ENCODE results near the gene CAPN11.
"Not testable (repeated sequence)": the region's sequence is repeated elsewhere in the genome, so short reads cannot be mapped to it uniquely, and the experiment has no call there.

CAPN11 gene

DNA sequence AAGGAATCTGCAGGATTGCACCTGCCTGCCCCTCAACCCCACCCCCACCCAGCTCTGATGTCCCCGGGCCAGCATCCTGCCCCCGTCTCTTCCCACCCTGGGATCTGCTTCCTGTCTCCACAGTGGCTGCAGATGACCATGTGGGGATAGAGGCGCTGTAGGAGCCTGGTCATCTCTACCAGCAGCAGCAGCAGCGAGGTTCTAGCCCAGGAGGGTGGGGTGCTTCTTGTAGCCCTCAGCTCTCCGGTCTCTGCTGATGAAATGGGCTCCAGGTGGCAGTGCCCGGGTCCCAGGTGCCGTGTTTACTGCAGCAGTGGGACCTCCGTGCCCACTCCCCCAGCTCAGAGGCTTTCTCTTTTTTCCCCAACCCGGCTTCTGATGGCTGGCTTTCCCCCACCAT, 25.2 kb downstream of the CAPN11 start:
- DNase-seq = no peak

GRCh38 chr6:44185356-44185755, 26.7 kb downstream of the CAPN11 start:
- DNase-seq = not testable (repeated sequence)

DNA sequence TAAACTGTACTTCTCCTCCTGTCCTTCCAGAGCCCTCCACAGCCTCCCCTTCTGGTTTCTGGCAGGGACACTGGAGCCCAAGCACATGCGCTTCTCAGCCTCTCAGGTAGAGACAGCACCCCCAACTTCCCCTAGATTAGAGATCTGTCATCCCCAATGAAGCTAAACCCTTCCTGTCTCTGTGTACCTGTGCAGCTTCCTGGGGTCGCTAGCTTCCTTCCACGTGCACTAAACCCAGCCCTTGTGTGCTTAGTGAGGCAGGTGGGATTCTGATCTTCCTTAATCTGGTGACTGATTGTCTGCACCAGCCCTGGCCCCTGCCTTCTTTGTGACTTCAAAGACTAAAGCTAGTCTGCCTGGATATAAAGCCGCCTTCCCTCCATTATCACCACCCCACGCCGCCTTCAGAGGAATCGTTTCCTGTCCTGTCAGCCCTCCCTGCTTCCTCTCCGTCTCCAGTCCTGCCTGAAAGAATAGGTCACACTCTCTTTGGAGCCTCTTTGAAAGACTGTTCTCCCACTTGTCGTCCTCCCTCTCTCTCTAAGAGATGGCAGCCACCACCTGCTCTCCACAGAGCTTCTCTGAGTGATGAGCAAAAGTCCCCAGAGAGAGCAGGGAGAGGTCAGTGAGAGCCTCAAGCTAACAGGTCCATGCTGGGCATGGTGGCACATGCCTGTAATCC, 27.5 kb downstream of the CAPN11 start:
- DNase-seq = no peak

DNA sequence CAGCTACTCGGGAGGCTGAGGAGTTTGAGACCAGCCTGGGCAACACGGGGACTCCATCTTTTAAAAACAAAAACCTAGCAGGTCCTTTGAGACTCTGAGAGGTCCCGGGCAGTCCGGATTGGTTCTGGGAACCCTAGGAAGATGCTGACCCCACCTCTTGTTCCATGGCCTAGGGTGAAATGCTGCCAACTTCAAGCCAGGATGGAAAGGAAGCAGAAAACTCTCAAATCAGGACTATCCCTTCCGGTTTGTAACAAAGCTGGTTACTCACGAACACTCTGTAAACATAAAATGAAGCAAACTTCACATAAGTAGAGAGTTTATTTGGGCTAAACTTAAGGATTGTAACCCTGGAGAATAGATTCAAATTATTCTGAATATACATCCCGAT, 28.0 kb downstream of the CAPN11 start:
- no peak for DNase-seq

DNA sequence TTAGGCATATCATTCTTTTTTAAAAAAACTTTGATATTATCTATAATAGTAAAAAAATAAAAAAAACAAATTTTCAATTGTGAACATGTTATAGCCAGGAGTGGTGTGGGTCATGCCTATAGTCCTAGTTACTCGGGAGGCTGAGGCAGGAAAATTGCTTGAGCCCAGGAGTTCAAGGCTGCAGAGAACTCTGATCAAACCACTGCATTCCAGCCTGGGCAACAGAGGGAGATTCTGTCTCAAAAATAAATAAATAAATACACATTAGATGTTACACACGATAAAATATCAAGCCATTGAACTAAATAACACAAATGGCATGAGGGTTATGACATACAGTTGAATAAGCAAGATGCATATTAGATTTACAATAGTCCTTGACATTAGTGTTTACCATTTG, 30.2 kb downstream of the CAPN11 start:
- no peak for DNase-seq

GRCh38 chr6:44189257-44189656, 30.6 kb downstream of the CAPN11 start:
- no peak for DNase-seq

GRCh38 chr6:44190715-44191114, 32.1 kb downstream of the CAPN11 start:
- no peak for DNase-seq

GRCh38 chr6:44192428-44193041, 33.9 kb downstream of the CAPN11 start:
- no peak for DNase-seq

- no peak for DNase-seq
These were observed 34.8 kb downstream of the CAPN11 start for GRCh38 chr6:44193307-44193910.

DNA sequence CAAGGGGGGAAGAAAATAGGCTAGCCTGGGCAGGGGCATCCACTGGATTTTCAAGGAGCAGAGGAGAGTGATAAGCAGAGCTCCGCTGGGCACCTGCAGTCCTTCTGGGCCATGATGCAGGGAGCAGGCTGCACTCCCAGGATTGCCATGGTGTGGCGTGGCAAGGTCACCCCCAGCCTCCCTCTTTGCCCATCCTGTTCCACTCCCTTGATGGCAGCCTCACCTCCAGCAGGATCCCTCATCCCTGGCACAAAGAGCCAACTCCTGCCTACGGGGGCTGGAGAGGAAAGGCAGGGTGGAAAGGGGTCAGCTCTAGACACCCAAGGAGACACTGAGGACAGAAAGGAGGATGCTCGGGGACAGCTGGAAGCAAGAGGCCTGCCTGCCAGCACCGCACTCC, 35.7 kb downstream of the CAPN11 start:
- no peak for DNase-seq

DNA sequence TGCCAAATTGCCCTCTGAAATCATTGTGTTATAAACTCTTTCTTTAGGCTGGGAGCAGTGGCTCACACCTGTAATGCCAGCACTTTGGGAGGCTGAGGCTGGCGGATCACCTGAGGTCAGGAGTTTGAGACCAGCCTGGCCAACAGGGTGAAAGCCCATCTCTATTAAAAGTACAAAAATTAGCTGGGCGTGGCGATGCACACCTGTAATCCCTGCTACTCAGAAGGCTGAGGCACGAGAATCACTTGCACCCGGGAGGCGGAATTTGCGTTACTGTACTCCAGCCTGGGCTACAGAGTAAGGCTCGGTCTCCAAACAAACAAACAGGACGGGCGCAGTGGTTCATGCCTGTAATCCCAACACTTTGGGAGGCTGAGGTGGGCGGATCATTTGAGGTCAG, 37.7 kb downstream of the CAPN11 start:
- DNase-seq = not testable (repeated sequence)

- DNase-seq = no peak
These were observed 40.1 kb downstream of the CAPN11 start for GRCh38 chr6:44198684-44199083.

DNA sequence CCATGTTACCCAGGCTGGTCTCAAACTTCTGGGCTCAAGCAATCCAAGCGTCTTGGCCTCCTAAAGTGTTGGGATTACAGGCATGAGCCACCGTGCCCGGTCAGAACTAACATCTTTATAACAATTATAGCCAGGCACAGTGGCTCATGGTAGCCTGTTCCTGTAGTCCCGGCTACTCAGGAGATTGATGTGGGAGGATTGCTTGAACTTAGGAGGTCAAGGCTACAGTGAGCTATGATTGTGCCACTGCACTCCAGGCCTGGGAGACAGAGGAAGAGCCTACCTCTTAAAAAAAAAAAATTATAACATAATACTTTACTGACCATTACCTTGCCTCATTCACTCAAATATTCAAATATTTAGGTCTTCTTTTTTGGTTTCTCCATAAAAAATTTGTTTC, 41.3 kb downstream of the CAPN11 start:
- no peak for DNase-seq

GRCh38 chr6:44201200-44201599, 42.6 kb downstream of the CAPN11 start:
- no peak for DNase-seq

- DNase-seq = no peak
These were observed 43.2 kb downstream of the CAPN11 start for GRCh38 chr6:44201638-44202303.

DNA sequence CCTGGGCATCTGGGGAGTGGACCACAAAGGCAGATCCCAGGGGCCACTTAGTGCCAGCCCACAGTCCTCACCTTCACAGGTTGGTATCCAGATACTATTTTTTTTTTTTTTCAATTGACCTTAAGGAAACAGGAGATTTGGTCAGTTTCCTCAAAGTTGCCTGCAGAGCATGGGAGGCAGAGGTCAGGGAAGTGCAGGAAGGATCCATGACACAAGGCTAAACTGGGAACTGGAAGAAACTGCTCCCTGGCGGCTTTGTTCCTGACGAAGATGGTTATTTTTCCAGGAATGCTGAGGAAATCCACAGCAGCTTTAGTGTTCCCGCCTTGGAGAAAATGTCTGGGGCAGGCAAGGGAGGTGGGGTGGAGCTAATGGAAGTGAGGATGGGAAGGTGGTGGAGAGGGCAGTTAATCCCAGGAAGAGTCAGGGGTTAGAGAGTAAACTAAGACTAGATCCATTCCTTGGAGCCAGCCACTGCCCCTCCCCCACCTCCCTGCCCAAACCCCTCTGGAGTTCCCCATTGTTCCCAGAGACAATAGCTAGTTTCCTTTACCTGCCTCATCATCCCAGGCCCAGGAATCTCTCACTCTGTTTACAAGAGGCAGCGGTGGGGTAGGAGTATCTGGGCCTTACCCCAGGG, 43.8 kb downstream of the CAPN11 start:
- DNase-seq = no peak

GRCh38 chr6:44202972-44203750, 44.5 kb downstream of the CAPN11 start:
- no peak for DNase-seq

- DNase-seq = no peak
These were observed 45.3 kb downstream of the CAPN11 start for GRCh38 chr6:44203955-44204354.

DNA sequence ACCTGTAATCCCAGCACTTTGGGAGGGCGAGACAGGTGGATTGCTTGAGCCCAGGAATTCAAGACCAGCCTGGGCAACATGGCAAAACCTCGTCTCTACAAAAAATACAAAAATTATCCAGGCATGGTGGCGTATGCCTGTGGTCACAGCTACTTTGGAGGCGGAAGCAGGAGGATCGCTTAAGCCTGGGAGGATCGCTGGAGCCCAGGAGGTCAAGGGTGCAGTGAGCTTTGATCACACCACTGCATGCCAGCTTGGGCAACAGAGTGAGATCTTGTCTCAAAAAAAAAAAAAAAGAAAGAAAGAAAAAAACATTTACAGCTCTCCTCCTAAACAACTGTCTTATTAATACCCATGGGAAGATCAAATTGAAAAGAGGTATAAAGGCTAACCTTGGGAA, 49.3 kb downstream of the CAPN11 start:
- no peak for DNase-seq

- DNase-seq = no peak
These were observed 52.7 kb downstream of the CAPN11 start for GRCh38 chr6:44211284-44211683.

DNA sequence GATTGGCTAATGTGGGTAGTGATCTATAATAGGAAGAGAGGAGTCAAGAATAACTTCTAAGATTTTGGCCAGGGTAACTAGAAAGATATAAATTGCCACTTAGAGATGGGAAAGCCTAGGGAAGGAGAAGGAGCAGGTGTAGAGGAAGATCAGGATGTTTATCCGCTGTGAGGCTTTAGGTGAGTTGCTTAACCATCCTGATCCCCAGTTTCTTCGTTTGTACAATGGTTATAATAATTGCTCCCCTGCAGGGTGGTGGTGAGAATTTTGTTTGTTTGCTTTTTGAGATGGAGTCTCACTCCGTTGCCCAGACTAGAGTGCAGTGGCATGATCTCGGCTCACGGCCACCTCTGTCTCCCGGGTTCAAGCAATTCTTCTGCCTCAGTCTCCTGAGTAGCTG, 55.7 kb downstream of the CAPN11 start:
- DNase-seq = no peak

GRCh38 chr6:44216677-44217331, 58.2 kb downstream of the CAPN11 start, which contains the start of gene MYMX:
Gene MYMX, plus strand, starts transcription at chr6:44216926. Its CDS starts 546 bp downstream, at chr6:44217472.
- no peak for DNase-seq
